Activated CD4-positive, alpha-beta T cell treated with anti-CD3 and anti-CD28 coated beads, Interleukin-2, Interleukin-6, amounts not matched to agents 100 ng/mL and 50 ng/mL, durations not matched to agents 16 hours and 8 hours (primary cell): ENCODE results near the gene TRMT1L.
"Not testable (repeated sequence)": the region's sequence is repeated elsewhere in the genome, so short reads cannot be mapped to it uniquely, and the experiment has no call there.

Source experiments
- DNase-seq: peaks from one replicate; pipeline ENCODE4 v3.0.0-alpha.2; 2020

TRMT1L gene, protein sequence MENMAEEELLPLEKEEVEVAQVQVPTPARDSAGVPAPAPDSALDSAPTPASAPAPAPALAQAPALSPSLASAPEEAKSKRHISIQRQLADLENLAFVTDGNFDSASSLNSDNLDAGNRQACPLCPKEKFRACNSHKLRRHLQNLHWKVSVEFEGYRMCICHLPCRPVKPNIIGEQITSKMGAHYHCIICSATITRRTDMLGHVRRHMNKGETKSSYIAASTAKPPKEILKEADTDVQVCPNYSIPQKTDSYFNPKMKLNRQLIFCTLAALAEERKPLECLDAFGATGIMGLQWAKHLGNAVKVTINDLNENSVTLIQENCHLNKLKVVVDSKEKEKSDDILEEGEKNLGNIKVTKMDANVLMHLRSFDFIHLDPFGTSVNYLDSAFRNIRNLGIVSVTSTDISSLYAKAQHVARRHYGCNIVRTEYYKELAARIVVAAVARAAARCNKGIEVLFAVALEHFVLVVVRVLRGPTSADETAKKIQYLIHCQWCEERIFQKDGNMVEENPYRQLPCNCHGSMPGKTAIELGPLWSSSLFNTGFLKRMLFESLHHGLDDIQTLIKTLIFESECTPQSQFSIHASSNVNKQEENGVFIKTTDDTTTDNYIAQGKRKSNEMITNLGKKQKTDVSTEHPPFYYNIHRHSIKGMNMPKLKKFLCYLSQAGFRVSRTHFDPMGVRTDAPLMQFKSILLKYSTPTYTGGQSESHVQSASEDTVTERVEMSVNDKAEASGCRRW

DNA sequence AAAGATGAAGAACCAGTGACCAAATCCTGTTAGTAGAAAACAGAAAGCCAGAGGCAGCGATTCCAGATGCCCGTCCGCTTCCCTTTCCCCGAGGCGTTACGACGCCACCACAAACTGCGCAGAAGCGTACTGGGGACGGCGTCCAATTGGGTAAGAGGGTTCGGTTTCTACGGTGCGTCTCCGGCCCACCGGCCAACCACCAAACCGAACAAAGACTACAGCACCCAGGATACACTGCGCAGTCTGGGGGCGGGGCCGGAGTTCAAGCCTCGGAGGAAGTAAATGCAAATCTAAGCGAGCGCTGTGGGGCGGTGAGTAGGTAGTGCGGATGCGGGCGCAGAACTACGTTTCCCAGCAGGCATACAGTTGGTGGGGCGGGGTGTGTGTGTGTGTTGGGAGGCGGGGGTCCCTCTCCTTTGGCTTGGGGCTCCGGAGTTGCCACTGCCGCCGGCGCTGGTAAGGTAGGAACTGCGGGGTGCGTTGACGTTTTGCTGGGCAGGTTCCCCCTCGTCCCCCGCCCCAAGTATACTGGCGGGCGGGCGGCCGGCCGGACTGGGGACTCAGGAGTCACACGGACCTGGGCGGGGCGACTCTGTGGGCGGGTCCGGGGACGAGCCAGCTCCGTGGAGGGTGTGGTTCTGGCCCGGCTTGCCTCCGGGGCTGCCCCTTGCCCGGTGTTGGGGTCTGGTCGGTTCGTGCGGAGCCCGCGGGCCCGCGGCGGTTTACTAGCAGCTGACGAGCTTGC is at the start of gene TRMT1L, which contains the start of gene SWT1:
TSS of gene TRMT1L (minus strand) at position 100 of the 745 bp plus-strand sequence. CDS start 241 bp downstream, outside the sequence.
TSS of gene SWT1 (plus strand) at position 314 of the 745 bp plus-strand sequence. CDS start 3,675 bp downstream, outside the sequence.
- DNase-seq, result peak; percentile 99

DNA sequence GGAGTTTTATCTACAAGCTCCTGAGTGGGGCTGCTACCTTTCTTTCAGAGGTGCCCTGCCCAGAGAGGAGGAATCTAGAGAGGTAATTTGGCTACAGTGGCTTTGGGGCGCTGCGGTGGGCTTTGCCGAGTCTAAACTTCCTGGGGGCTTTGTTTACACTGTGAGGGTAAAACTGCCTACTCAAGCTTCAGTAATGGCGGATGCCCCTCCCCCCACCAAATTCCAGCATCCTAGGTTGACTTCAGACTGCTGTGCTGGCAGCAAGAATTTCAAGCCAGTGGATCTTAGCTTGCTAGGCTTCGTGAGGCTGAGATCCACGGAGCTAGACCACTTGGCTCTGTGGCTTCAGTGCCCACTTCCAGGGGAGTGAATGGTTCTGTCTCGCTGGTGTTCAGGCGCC is 44.1 kb upstream of the TRMT1L start:
- no peak for DNase-seq

DNA sequence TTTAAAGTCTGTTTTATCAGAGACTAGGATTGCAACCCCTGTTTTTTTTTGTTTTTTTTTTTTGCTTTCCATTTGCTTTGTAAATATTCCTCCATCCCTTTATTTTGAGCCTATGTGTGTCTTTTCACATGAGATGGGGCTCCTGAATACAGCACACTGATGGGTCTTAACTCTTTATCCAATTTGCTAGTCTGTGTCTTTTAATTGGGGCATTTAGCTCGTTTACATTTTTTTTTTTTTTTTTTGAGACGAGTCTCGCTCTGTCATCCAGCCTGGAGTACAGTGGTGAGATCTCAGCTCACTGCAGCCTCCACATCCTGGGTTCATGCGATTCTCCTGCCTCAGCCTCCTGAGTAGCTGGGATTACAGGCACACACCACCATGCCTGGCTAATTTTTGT is 42.0 kb upstream of the TRMT1L start:
- not testable (repeated sequence) for DNase-seq

DNA sequence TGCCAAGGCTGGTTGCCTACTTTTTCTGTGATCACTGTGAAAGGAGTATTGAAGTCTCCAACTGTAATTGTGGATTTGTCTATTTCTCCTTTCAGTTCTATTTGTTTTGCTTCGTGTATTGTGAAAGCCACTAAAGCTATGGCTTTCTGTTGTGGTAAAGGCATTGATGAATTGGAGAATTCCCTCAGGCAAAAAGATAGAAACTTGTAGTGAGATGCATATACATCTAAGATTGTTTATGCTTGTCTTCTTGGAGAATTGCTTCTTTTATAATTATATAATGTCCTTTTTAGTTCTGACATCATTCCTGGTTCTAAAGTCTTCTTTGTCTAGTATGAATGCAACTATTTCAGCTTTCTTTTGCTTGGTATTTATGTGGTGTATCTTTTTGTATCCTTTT is 37.0 kb upstream of the TRMT1L start:
- DNase-seq, result no peak

DNA sequence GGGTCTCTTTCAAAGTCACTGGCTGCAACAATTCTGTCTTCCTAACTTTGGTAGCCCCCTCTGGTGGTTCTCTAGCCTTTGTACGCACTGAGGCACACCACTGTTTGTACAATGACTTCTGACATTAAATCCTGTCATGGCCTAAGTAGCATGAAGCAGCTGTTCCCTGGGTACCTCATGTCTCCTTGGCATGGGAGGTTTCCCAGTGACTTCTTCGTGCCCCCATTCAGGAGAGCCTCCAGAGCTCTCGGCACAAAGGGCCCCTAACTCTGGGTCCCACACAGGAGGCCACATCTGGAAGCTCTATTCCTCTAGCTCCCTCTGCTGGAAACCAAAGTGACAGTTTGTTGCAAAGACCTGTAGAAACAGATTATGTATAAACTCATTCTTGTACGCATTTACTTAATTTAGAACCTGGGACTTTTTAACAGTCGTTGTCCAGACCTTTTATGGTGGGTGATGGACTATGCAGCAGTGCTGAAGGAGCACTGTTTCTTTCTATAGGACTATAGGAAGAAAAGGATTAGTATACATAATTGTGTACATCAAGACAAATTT is 13.6 kb upstream of the TRMT1L start:
- peak; percentile 71 for DNase-seq

DNA sequence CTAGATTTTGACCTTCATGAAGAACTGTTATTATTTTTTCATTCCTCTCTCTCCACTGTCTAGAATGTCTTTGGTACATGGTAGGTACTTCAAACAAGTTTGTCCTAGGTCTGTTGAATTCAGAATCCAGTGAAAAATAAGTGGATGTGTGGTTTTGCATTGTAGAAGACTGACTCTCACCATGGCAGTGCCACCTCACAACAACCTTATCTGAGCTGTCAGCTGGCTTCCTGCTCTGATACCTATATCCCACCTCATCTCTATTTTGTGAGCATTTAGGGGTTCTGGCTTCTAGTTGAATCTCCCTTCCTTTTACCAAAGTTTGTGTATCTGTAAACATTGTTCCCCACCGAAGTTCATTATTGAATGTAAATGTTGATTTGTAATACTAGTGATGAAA is 9.4 kb upstream of the TRMT1L start:
- DNase-seq, result no peak

DNA sequence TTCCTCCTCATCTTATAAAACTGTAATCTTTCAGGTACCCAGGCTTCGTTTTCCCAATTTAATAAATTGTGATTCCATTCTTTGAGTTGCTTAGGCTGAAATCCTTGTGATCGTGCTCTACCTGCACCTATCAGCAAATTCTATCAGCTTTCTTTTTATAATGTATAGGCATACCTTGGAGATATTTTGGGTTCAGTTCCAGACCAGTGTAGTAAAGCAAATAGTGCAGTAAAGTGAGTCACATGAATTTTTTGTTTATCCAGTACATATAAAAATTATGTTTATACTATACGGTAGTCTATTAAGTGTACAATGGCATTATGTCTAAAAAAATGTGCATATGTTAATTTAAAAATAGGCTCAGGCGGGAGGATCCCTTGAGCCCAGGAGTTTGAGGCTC is 5.7 kb upstream of the TRMT1L start:
- DNase-seq, result no peak

DNA sequence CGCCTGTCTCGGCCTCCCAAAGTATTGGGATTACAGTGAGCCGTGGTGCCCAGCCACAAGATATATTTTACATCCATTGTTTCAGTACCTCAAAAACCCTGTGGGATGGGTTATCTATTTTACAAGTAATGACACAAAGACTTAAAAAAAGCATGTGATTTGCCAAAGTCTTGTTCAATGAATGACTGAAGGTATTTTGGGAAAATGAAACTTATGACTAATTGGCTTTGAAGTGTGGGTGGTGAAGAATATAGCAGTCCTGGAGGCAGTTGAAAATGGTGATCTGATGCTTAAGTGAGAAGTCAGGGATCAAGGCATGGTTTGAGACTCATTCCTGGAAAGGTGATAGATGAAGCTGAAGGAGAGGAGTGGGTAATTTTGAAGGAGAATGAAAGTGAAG is 3.2 kb upstream of the TRMT1L start:
- DNase-seq, result peak; percentile 24

DNA sequence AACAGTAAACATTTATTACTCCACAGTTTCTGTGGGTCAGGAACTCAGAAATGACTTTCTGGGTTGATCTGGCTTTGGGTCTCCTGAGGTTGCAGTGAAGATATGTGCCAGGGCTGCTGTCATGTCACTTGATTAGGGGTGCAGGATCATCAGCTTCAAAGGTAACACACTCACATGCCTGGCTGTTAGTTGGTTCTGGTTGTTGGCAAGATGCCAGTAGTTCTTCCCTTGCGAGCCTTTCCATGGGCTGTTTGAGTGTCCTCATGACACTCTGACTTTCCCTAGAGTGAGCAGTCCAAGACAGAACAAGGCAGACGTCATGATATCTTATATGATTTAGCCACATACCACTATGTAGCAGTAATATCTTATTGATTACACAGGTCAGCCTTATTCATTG is 2.0 kb upstream of the TRMT1L start:
- DNase-seq, result no peak

DNA sequence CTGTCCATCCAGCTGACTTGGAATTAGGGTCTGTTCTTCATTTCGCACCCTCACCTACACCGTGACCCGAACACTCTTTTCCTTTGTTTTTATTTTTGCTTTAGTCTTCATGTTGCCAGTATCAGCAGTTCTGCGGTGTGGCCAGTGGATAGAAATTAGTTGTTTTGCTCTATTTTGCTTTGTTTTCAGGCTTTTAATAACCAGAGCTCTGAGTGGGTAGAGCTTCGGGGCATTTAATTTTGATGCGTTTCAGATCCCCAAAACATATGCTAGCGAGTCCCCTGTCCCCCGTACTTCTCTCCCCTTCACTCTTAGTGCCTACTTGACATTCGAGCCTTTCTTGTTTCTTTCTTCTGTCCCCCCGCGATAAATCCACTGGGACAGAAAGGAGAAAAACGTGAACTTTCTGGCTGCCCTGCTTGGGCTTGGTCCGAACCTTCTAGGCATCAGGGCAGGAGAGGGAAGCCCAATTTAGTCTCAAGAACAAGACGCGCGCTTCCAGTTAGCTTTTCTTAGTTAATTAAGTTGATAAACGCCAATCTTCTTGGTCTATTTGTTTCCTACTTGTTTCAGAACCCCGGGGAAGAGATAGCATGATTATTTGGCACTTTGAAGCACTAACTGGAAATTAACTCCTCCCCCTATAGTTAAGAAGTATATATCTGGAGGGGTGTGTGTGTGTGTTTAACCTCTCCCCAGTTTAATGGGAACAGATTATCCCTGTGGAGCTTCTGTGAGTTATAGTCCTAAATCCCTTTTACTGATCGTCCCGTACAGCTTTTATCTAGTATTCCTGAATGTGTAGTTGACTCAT is 1.1 kb upstream of the TRMT1L start:
- no peak for DNase-seq

DNA sequence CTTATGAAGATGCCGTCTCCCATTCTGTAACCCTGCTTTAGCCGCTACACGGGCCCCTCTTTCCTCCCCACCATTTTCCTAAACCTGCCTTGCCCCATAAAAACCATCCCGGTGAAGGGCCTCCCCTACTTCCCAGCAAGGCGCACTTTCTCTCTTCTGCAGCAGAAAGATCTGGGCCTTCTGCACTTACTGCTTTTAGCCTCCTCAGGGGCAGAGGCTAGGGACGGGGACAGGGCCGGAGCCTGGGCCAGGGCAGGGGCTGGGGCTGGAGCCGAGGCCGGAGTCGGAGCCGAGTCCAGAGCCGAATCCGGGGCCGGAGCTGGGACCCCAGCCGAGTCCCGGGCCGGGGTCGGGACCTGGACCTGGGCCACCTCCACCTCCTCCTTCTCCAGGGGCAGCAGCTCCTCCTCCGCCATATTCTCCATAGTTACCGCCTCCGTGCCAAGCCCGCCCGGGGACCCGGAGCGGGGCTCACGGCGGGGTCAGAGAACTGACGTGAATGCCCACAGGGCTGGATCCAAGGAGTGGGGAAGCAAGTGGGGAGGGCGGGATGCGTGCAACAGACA is 382 bp downstream of the TRMT1L start:
- DNase-seq, result no peak

DNA sequence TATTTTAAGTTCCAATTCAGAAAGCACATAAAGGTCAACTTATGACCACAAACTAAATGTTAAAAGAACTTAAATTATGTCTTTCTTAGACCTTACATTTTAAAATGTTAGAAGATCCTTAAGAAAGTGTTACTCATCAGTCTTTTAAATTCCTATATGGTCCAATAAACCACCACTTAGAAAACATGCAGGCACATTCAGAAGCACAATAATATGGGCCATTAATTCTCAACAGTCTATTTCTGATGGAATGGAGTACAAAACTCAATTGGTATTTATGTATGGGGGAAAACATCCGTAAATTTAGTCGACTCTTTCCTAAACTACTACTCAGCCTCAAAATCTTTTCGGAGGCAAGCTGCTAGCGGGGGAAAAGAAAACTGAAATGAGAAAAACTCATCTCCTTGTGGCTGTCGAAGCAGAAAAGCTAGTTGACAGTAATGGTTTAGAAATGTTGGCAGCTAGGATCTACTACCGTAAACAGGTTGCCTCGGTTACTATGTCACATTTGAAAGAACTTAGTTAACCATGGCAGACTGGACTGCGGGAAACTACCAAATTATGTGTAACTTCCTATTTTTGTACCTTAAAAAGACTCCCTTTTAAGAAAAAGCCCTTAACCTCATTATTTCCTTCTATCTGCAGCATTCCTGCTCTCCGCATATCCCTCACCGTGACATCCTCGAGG is 1.0 kb downstream of the TRMT1L start:
- no peak for DNase-seq

DNA sequence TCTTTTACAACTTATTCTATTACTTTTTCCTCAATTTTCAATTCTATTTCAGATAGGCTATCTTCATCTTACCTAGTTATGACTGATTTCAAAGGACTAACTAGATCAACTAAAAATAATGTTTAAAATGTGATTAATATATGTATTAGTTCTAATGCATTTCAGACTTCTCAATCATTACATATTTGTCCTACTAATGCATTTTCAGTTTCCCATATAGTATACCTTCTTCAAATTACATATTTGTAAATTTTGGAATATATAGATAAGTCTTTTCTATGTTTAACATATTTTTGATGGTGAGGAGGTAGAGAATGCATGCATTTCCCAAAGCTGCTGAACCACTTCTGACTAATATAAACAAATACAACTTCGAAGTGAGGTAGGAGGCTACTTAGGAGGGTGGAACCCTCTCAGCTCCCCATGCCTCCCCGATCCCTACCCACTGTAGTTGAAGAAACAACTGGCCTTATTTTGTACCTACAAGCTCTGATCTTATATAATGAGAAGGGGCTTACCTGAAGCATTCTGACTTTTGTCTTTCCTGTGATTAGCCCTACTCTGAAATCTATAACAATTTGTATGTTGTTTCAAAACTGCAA is 1.7 kb downstream of the TRMT1L start:
- DNase-seq, result no peak

DNA sequence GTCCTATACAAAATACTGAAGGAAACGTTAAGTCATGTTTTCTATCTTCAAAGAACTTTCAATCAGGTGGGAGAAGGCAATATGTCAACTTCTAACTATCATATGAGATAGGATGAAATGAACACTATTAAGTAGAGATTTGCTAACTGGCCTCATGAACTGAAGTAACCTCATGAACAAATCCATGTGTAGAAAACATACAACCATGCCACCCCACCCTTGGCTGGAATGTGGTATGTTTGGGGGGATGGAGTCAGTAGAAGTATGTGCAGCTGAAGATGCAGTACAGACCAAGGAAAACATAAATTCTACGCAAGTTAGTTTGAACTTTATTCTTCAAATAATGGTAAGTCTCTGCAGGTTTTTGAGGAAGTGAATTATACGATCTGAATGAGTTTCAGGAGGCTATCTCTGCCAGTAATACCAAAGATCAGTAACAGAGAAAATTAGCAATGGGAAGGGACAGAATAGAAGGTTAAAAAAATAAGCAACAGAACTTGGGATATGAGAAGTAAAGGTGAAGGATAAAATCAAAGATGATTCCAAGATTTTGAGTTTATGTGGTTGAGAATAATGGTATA is 4.5 kb downstream of the TRMT1L start:
- DNase-seq, result no peak

DNA sequence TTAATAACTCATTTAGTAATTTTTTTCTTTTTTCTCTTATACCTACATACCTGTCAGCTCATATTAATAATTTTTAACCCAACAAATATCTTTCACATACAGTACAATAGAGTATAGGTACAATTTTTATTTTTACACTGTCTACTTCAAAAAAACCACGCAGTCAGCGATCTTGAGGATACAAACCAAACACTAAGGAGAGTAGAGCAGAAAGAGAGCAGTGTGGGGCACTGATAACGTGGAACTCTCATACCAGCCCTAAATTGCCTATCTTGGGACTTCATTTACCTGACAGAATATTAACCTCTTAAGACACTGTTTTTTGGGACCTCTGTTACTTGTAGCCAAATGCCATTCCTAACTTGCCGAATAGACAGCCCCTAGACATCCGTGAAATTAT is 5.5 kb downstream of the TRMT1L start:
- DNase-seq, result no peak

DNA sequence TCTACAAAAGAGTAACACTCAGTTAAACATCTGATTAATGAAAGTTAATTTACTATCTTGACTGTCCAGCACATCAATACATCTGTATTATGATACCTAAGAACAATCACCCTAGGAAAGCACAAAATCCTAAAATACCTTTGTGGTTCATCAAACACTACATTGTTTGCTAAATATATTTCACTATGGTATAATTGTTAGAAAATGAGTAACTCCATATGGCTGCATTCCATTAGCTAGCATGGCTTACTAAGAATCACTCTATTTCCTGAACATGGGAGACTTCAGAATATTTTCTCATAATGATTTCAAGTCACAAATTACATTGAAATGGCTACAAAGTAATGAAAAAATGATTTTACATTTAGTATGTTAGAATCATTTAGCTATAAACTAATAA is 12.5 kb downstream of the TRMT1L start:
- DNase-seq, result no peak

DNA sequence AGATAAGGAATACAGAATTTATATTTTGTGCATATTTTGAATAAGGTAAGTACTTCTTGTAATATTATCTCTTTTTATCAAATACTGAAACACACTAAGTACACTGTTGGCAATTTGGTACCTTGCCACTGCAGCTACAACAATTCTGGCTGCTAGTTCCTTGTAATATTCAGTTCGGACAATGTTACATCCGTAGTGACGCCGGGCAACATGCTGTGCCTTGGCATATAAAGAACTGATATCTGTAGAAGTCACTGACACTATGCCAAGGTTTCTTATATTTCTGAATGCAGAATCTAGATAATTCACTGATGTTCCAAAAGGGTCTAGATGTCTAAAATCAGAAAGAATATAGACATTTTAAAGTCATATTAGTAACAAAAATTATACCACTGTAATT is 17.5 kb downstream of the TRMT1L start:
- DNase-seq, result no peak

DNA sequence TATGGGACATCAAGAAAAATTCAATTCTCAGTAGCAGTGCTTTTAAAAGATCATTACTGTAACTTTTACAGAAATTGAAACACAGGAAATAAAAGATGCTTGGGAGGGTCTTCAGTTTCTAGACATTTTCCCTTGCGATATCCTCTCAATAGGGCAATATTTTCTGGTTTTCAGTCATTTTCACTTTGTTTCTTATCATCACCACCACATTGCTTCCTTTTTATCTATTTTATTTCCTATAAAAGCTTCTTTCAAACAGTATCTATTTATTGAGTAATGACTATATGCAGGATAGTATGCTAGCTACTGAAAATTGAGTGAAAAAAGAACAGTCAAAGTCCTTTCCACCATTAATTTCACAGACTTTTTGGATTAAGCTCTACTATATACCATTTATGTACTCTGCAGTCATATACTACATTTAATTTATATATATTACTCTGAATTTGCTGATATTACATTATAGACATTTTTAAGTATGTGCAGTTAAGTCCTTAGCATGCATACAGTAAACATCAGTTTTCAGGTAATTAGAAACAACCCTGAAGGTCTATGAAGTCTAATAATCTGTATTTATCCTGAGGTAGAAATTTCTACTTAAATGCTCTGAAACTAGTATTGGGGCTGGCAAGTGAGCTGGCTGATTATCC is 18.7 kb downstream of the TRMT1L start:
- no peak for DNase-seq

DNA sequence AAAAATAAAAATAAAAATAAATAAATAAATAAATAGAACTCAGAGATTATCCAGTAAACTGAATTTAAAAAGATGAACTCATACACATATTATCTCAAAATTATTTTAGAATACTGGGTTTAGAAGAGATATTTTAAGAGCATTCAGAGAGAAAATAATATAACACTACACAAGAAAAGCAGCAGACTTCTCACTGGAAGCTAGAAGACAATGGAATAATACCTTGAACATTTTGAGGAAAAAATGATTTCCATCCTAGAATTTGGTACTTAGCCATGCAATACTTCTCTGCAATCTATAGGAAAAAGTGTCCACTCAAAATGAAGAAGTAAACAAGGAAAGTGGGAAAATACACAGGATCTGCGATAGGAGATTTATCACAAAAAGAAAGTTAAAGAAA is 24.2 kb downstream of the TRMT1L start:
- DNase-seq, result no peak

DNA sequence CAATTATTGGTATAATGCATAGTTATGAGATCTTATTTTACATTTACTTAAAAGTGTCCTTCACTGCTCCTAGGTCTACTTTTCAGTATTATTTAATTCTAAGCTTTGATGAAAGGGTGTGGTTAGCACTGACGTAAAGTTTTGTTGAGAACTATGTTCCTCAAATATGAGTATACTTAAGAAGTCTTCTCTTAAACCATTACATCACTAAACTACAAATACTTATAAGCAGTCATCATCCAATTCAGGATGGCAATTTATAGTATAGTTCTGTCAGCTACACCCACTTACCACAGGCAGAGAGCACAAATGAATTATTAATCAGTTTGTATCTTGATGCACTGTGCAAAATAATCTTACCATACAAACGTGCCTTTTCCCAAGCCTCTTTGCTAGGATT is 27.0 kb downstream of the TRMT1L start:
- DNase-seq, result no peak
